WTC11 (cell line): ENCODE data around the gene GLI2.

Source experiments
- CTCF ChIP-seq: fragments of 200-600 bp; IDR thresholded peaks from 2 replicates; pipeline ENCODE4 v1.8.0; 2022; ENCODE audit warnings: antibody characterized with exemption
- ZNF416 ChIP-seq: fragments of 250-450 bp; sonication (Bioruptor Pico); IDR thresholded peaks from 2 replicates; pipeline ENCODE4 v1.9.0; 2021; ENCODE audit warnings: mild to moderate bottlenecking, inconsistent platforms

GRCh38 chr2:120693121-120693520 is 42.5 kb upstream of the GLI2 start:
- TF ChIP-seq CTCF (no peak), ZNF416 (CRISPR knock-in tag) (no peak)
